Epithelial cell of esophagus (primary cell): ENCODE data around the gene RBP3.

Experiments used
- DNase-seq: peaks from one replicate; pipeline ENCODE4 v3.0.0; 2010; ENCODE audit warnings: low read depth
- H3K4me3 ChIP-seq: 2 replicates; pipeline ENCODE4 v1.5.1; 2011; ENCODE audit warnings: mild to moderate bottlenecking, low read length, control low read depth
- TF ChIP-seq, protein P1 (sequence below): IDR thresholded peaks from 2 replicates; pipeline ENCODE4 v1.5.1; 2011; ENCODE audit warnings: low read depth, mild to moderate bottlenecking, low read length, control low read depth, inconsistent platforms; ENCODE audit not compliant: insufficient read depth; ENCODE audit errors: missing control alignments

Gene RBP3

DNA sequence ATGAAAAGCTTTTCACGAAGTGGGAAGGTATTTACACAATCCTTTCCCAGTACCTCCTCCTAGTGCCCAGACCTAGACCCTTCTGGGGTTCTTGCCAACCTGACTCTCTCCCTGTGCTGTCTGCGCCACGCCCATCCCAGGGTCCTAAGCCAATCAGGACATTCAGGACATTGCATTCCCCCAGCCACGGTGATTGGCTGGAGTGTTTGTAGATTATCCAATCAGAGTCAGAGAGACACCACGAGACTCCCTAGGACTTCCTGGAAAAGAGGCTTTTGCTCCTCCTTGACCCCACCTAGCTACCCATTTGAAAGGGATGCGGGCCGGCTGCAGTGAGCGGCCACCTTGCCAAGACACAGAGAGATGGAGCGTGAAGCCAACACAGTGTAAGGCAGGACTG is 29.5 kb upstream of the RBP3 start:
- no peak for DNase-seq
- TF ChIP-seq, protein P1, sequence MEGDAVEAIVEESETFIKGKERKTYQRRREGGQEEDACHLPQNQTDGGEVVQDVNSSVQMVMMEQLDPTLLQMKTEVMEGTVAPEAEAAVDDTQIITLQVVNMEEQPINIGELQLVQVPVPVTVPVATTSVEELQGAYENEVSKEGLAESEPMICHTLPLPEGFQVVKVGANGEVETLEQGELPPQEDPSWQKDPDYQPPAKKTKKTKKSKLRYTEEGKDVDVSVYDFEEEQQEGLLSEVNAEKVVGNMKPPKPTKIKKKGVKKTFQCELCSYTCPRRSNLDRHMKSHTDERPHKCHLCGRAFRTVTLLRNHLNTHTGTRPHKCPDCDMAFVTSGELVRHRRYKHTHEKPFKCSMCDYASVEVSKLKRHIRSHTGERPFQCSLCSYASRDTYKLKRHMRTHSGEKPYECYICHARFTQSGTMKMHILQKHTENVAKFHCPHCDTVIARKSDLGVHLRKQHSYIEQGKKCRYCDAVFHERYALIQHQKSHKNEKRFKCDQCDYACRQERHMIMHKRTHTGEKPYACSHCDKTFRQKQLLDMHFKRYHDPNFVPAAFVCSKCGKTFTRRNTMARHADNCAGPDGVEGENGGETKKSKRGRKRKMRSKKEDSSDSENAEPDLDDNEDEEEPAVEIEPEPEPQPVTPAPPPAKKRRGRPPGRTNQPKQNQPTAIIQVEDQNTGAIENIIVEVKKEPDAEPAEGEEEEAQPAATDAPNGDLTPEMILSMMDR, result no peak
- H3K4me3 ChIP-seq, result no peak overlapping the region

DNA sequence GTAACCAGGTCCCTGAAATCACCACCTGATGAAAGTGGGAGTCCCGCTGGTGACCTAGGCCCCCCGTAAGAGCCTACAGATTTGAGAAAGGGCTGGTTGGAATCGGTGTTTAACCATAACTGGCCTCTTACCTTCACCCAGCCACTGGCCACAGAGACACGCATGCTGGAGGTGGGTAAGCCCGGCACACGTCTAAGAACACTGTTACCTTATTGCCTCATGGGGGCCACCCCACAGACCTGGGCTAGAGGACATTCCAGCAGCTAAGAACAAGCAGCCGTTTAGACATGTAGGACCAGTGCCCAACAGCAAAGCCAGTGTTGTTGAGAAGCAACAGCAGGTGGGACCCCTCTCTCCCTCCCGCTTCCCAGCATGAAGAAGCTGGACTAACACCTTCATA is 28.4 kb upstream of the RBP3 start:
- TF ChIP-seq, protein P1, result no peak
- no peak for DNase-seq
- no peak overlapping the region for H3K4me3 ChIP-seq

DNA sequence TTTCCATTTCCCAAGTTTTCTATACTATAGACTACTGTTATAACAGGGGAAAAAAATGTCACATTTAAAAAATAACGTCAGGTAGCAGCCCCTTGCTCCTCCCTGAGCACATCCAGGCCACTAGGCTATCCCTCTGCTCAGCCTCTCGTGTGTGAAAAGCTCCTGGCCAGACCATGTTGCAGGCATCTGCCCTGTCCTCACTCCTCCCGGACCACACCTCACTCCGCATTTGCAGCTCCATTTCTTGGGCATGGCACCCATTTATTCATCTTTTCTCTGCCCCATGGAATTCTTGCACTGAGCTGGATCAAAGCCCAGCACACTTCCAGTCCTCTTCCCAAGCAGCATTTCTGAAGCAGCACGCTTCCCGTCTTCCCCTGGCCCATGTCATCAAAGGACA is 27.4 kb upstream of the RBP3 start:
- TF ChIP-seq, protein P1, result no peak
- no peak for DNase-seq
- H3K4me3 ChIP-seq, result no peak overlapping the region

DNA sequence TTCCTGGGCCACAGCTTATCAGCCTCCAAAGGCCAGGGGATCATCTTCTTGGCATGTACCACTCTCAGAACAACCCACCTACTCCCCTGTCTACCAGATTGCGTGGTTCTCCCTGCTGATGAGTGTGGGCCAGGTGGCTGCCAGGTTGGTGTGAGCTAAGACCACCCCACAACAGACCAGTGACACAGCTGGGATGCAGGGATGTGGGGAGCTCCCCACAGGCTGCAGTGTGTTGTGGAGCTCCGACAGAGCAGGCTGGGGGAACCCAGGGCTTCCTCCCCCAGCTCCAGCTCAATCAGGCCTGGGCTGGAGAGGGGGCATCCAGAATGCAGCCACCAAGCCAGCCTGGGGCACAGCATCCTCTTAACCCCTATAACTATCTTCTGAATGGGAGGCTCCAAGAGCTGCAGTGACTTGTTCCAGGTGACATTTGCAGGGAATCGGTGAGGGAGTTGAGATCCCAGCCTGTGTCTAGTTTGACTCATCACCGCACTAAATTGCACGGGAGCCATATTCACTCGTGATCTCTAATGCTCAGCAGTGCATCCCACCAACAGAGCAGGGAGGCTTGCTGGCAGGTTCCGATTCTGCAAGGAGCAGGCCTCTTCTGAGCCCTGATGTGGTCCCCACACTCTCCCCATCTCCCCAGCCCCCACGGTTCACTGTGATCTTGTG is 26.5 kb upstream of the RBP3 start:
- TF ChIP-seq, protein P1, result no peak
- no peak overlapping the region for H3K4me3 ChIP-seq
- no peak for DNase-seq

DNA sequence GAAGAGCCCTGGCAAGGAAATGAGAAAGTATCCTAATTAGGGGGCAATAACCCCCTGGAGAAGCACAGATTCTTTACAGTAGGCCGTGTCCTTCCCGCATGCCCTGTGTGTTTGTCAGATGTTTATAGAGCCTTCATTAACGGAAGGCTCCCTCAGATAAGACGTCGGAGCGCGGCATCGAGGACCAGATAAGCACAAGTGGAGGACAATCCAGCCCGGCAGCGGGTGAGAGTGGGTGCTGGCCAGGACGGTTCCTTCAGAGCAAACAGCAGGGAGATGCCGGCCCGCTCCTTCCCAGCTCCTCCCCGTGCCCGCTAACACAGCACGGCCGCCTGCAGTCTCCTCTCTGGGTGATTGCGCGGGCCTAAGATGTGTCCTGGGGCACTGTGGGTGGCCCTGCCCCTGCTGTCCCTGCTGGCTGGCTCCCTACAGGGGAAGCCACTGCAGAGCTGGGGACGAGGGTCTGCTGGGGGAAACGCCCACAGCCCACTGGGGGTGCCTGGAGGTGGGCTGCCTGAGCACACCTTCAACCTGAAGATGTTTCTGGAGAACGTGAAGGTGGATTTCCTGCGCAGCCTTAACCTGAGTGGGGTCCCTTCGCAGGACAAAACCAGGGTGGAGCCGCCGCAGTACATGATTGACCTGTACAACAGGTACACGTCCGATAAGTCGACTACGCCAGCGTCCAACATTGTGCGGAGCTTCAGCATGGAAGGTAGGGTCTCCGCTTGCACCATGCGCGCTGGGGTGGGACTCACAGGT is 25.7 kb upstream of the RBP3 start, which contains the start of gene GDF2:
Gene GDF2, plus strand, starts transcription at position 155 of the 762 bp plus-strand sequence. Its CDS starts 215 bp downstream, at position 370.
- TF ChIP-seq, protein P1, result no peak
- DNase-seq, result no peak
- H3K4me3 ChIP-seq, result no peak within 1 kb of the TSS

DNA sequence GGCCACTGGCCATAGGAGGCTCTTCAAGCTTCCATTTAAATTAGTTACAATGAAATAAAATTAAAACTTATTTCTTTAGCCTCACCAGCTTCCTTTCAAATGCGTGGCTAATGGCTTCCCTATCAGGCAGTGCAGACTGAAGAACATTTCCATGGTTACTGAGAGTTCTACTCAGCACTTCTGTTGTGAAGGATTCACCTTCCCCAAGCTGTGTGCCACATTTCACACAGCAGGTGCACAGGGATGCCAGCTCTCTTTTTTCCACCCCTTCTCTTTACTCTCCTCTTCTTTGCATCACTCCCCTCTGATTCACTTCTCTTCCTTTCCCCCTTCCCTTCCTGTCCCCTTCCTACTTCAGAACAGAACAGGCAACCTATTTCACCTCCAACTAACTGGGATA is 25.1 kb upstream of the RBP3 start:
- H3K4me3 ChIP-seq, result no peak overlapping the region
- DNase-seq, result no peak
- TF ChIP-seq, protein P1, result no peak
